CD4-positive, alpha-beta T cell treated with Interferon gamma for 1 hour (primary cell): Measurements from ENCODE around the gene PTPRD.
A peak's percentile ranks its signal among the peaks of the same experiment; 100 is the strongest.

ENCODE experiments used
- DNase-seq: peaks from one replicate; pipeline ENCODE4 v3.0.0-alpha.2; 2020

PTPRD gene

DNA sequence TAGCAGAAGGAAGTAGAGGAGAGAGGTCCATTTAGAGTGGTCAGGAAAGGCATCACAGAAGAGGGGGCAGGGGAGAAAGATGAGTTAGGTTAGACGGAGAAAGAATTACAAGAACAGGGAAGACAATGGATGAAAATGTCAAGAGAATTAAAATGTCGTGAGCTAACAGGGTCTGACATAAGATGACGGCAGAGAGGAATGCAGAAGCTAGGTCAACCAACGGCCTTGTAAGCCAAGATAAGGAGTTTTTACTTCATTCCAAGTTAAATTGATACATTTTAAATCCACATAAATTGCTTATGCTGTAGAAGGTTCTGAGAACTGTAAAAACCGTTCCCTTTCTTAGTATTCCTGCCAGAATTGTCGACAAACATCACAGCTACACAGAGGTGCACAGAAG lies 1916.3 kb downstream of the PTPRD start:
- no peak for DNase-seq

DNA sequence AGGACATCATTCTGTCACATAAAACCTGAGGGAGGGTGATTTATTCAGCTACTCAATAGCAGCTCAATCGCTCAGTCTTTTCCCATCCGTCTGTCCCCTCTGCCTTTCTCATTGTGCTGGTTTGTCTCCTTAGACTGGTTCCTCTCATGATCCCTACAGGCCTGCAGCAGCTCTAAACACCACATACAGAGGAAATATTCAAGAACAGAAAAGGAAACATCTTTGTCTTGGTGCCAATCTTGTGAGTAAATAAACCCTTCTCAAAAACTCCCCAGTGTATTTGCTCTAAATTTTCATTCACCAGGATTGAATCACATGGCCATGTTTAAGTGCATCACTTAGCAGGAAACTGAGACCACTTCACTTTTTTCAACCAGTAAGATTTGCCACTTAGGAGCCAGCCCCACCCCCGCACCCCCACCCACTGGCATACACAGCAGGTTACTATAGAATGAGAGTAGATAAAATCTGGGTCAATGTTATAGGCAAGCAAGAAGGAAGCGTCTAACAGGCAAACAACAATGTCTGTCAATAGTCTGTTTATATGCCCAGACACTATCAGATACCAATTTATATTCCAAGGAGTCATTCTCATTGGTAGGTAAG lies 1917.7 kb downstream of the PTPRD start:
- no peak for DNase-seq

DNA sequence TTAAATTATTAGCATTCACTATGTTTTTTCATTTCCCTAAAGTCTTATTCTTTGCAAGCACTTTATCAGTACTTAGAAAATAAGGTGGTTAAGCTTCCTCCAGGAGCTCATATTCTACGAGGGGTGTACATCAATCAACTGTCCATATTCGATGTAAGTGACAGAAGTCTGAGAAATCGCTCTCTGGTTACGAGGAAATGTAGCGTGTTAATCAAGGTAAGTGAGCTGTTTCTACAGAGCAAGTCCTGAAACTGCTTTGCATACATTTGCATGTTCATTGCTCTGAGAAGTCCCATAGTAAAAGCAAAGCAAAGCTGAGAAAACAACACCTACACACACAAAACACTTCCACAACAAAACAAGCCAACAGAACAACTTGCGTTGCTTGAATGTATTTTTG lies 1919.3 kb downstream of the PTPRD start:
- no peak for DNase-seq

DNA sequence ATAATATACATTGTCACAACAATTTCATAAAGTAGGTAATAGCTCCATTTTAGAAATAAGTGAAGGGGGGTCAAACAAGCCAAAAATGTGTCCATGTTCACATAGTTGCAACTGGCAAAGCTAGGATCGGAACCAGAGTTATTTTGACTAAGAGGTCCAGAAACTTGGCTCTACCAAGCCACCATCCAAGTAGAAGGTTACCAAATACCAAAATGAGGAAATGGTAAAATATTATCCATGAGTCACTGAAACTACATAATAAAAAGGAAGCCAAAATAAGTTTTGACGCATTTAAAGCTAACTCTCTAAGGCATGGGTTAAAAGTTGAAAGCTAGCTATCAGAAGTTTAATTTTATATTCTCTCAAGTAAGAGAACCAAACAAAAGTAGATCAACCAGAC lies 1926.3 kb downstream of the PTPRD start:
- DNase-seq, result no peak

DNA sequence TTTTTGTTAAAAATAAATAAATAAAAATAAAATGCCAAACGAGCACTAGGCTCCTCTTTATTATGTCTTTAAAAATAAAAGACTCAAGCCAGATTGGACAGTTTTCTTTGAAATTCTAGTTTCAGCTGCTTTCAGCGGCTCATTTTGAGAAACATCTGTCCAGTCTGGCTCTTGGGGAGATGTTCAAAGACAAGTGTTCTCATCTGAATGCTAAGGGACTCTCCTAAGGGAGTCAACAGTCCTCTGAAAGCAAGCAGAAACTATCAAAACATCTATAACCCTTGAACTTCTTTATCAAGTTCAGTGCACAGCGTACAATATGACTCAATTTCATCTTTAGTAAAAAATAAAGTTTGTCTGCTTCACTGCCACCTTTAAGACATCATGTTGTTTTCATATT lies 1927.0 kb downstream of the PTPRD start:
- no peak for DNase-seq

DNA sequence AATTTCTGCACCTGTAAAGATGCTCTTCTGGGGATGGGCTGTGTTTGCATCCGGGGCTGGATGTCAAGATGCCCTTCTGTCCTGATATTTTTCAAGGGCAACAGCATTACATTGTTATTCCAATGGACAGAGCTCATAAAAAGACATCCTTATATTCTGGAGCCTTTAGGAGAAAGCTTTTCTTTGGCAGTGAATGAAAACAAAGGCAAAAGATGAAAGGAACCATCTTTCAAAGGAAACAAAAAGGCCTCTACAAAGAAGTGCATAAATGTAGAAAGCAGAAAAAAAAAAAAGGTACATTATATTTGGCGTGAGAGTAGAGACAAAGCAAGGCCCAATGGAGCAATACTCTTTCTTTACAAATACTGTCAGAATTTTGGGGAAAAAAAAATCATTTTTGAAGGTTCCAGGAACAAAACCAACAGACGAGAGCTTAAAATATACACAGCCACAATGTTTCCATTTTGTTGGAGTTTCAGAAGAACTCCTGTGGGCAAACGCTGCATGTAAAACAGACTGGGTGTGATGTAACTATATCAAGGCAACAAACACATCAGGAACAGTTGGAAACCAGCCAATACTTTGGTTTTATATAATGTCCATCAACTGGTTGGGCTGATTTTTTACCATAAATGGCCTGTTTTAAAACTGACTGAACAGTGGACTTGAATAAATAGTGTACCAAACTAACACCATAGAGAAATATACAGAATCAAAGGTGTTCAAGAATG lies 1927.7 kb downstream of the PTPRD start:
- no peak for DNase-seq

DNA sequence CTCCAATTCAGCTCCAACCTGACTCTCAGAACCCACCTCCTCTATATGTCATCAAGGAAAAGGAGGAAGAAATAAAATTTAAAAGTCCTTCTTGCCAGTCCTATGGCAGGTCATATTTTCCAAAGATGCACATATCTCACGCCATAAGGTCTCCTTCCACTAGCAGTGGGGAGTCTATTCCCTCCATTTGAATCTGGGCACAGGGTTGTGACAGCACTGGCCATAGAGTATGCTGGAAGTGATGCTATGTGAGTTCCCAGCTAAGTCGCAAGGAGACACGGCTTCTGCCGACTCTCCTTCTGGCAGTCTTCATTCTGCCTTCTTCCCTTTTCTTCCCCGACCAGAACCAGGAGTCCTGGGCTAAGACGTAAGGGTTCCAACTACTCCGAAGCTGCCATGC lies 1929.3 kb downstream of the PTPRD start:
- DNase-seq, result no peak

DNA sequence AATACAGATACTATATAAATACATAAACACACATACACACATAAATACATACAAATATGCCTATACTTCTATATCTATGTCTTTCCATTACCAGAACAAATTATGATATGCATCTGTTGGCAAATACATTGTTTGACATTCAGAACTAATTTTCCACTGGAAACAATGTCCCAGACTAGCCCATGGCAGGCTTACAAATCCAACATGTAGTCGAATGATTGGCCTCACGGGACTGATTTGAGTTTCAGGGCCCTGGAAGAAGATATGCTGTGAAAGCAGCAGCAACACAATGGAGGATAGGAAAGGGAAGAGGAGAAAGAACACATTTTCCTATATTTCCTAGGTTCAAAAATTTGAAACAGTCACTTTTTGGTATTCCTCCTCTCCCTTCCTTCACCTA lies 1932.1 kb downstream of the PTPRD start:
- no peak for DNase-seq

DNA sequence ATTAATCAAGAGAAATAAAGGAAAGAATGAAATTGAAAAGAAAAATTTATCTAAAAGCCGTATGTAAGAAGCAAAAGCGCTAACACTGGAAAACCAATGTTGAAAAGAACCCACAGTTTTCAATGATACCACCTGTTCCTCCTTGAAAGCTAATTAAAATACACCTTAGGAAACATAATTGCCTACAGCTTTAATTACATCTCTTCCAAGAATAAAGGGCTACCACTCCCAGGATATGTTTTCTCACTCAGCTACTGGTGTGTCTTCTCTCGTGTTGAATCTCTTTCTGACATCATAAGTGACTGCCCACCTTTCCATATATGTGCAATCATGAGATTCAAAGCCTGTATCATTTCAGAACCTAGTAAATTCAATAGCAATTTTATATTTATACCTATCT lies 1932.6 kb downstream of the PTPRD start:
- DNase-seq, result no peak

DNA sequence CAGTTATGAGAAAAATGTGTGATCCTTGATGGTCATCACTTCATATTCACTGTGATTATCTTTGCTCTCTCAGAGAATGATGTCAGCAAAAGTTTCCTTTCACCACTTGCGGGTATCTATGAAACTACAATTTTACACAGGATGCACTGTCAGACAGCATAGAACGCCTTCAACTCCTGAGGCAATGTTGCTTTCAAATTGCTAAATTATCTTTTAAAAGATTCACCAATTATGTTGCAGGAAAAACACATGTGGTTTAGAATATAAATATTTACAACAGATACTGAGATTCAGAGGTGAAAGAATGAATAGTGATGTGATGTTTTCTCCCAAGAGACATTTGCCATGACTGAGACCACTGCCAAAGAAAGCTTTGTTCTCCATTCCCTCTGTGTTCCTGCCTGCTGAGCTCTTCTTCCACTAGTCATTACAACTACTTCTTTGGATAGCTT lies 1933.4 kb downstream of the PTPRD start:
- no peak for DNase-seq

DNA sequence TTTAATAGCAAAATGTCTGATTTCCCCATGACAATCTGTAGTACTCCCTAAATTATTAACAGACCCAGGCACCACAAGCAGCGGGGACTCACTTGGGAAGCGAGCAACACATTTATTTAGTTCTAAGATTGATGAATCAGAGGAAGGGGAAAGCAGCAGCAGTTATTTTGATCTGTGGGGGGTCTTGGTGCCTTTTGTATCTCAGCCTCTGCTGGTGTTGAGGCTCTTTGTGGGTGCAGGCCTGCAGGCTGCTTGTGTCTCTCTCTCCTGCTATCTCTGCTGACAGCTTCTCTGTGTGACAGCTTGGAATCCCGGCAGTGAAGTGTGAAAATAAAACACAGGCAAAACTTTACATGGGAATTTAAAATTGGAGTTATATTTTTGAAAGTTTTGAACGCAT lies 1935.1 kb downstream of the PTPRD start:
- DNase-seq, result no peak

DNA sequence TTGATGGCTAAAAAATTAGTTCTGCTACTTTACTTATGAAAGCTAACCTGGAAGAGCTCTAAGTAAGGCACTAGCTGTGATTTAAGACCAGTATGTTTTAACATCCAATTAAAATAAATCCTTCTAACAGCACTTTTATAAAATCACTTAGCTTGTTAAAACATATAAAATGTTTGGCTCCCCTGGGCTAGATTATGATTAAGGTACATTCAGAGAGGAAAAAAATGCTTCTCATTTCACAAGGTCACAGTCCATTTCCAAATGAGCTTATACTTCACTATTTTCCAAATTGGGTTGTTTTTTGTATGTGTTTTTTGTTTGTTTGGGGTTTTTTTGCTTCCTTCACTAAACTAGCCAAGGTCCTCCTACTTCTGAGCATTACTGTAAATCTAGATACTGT lies 1938.3 kb downstream of the PTPRD start:
- DNase-seq, result no peak

DNA sequence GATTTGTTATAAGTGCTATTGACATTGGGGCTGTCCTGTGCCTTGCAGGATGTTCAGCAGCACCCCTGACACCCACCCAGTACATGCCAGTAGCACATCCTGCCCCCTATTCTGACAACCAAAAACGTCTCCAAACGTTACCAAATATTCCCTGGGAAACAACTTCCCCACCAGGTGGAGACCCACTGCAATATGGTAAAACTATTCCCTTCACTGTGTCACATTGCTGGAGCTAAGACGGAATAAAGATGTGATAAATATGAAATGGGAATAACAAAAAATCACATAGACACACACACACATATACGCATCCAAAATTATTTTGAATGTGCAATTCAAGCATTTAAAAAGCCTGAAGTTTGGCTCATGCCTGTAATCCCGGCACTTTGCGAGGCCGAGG lies 1939.0 kb downstream of the PTPRD start:
- DNase-seq, result no peak

DNA sequence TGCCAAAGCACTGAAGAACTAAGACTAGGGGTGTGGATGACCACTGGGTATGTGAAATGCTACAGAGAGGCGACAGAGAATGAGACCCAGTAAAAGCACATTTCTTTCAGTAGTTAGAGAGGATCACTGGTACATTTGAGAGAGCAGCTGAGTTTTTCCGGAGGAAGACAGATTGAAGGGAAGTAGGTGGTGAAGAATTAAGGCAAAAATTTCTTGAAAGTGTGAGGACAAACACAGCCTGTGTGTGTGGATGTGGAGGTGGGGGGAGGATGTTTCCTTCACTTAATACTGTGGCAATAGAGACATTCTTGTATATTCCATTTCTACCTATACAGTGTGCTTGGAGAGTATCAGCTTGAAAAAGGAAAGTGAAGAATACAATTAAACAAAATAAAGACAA lies 1942.1 kb downstream of the PTPRD start:
- DNase-seq, result no peak

DNA sequence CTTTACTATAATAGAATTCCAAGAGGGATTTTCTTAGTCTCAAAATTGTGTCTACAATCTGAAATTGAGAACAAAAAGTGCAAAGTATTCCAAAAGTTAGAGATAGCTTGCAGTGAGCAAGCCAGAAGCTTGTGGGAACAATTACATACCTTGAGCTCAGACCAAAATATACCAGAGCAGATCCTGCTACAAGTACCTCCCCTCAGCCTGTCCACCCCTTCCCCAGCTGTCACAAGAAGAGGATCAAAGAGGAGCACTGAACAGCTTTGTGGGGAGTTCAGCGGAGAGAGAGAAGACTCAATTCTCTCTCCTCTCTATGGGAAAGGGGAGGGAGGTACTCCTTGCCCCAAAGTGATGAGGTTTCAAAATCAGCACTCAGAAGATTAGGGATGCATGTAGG lies 1944.1 kb downstream of the PTPRD start:
- no peak for DNase-seq

DNA sequence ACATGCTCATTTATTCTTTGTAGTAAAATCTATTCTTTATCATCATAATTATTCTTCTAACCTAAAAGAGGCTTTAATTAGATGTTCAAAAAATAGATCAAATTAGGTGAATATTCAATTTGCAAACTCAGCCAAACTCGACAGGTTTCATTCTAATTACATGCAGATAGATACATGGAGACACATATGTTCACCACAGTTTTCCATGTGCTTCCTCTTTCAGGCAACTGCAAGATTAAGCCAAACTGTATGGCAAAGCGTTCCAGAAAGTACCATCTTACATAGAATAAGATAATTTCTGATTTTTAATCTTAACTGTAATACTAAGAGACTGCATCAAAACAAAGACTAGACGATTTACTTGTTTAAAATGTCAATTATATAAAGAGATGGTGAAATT lies 1944.6 kb downstream of the PTPRD start:
- no peak for DNase-seq

DNA sequence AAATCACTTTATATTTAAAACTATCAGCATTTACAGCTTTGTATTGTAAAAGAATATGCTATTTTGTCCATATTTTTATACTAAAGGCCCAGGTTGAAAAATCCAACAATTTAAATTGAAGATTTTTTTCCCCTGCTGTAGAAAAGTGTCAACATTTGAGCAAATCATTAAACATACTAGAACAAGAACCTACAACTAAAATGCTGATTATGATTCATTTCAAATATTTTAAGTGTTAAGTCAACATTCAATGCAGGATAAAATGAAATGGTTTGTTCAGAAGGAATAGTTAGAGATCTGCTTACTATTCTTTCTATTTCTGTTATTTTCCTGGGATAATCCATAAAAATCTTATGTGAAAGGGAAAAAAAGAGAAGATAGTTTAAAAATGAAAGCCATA lies 1946.7 kb downstream of the PTPRD start:
- DNase-seq, result no peak

DNA sequence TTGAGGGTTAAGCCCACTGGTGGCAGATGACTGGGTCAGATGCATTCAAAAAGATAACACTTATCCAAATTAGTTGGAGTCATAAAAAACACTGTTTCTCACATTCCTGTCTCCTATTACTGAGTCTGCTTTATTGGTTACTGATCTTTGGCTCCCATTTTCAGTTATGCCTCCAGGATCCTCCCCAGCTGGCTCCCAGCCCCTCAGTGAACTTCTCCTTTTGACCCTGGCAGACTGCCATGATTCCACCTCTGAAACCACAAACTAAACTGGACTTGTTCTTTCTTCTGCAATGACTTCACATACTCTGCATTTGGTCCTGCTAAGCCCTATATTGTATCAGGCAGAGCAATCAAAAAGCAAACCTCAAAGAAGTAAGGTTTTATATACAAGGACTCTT lies 1952.4 kb downstream of the PTPRD start:
- DNase-seq, result peak; percentile 39

DNA sequence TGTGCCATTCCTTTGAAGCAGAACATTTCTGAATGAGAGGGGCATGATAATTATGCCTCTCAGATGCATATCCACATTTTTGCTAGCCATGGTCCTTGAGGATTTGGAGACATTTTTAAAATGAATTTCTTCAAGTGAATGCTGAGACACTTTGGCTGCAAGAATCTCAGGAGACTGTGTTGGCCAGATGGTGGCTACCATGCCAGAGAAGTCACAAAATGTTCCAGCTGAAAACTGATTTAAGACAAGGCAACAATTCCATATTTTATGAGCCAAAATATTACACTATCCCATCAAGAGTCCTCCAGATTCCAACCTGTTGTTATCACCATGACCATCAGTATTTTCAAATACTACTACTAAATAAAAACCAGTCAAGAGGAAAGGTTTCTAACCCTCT lies 1953.7 kb downstream of the PTPRD start:
- no peak for DNase-seq

DNA sequence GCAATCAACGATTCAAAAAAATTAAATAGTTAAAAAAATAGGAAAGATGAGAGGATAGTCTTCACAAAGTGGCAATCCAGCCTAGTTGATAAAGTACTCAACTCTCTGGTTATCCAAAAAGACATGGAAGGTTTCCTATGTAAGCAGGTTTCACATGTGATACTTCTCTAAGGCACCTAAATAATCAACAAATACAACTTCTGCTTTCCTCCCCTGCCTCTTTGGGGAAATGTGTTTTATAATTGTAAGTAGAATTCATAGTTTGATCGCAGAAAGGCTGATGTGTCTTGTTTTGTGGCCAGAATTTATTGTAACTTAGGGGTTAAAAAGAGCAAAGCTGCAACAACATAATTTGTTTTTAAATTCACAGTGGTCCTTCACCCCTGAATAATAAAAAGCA lies 1957.7 kb downstream of the PTPRD start:
- DNase-seq, result no peak

DNA sequence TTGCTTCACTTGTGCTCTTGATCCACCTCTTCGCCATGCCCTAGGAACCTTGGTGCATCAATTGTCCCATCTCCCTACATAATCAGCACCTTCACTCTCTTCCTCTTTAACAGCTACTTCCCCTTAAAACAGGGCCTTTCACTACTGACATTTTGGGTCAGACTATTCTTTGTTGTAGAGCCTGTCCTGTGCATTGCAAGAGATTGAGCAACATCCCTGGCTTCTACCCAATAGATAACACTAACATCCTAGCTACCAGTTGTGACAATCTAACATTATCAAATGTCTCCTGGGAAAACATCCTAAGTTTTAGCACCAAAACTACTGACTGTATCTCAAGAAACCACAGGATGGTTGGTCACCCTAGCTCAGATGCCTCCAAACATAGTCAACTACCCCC lies 1958.9 kb downstream of the PTPRD start:
- no peak for DNase-seq

DNA sequence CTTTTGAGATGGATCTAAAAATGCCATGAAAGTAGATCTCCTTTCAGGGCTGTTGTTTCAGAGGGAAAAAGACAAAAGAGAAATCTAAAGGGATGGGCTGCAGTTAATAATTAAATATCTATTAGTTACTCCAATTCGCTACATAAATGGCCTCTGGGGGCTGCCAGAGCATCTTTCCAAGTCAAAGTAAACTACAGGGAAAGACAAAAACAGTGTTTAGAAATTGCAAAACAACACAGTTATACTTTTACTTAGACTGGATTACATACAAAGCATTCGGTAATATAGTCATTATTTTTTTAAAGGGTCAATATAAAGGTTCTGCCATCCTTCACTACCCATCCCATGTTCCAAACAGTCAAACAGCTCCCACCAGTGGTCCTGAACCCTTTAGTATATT lies 1959.7 kb downstream of the PTPRD start:
- DNase-seq, result no peak

DNA sequence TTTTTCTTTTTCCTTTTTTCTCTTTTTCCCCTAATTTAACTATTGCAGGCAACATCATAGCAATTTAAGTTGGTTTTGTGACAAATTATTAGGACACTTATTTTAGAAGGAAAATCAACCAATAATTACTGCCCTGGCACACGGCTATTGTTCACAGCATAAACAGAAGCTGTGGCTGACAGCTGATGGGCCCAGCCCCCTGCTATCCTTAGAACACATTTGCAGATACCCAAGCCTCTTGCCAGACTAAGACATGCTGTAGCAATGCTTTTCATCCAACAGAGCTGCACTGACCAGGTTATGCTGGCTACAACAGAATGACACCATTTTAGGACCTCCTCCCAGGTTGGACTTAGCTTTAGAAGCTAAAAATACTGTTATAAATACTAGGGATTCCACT lies 1960.5 kb downstream of the PTPRD start:
- no peak for DNase-seq

DNA sequence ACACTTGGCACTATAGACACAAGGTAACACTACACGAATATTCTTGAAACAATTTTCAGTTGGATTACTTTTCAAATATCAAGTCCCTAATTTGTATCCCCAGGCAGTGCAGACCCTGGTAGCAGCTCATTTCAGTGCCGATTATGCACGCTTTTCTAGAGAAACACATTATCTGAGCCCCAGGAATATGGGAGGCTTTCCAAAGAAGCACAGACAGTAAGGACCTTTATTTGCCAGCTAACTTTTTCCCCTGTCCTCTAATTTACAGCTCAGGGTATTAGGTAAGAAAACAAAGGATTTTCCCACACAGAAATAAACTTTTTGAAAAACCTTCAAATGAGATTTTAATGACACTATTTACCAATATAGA lies 1961.0 kb downstream of the PTPRD start:
- no peak for DNase-seq
